ENCODE results near the gene ADAMTS1.

Gene ADAMTS1

DNA sequence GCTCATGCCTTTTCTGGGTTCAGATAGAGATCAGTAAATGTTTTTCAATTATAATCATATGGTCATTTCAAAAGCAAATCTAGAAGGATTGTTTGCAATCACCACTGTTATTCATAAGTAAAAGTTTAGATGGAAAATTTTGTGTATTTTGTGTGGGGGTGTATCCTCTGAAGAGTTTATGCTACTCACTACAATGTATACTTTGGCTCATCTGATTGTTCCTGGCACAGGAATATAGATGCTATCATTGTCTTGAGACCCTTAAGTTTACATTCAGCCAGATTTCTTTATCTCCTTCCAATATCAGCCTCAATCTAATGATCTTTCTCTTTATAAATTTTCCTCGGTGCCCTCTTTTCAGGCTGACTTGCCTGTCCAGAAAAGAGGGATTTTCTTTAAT, 33.0 kb downstream of the ADAMTS1 start:
- no peak for DNase-seq

DNA sequence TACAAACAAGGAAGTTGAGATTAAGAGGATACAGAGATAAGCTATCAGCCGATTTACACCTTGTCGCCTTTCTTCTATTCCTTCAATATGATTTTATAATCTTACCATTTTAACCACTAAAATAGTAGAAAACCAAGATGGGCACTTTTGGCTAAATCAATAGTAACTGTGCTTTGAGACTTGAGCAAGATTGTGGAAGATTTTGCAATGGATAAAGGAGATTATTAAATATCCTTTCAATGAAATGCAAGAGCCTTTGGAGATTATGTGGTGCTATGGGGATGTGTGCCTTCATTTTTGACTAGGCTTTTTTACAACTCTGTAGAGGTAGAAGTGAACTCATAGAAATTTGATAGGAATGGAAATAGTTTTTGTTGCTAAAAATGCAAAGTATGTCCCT, 33.7 kb downstream of the ADAMTS1 start:
- no peak for DNase-seq

DNA sequence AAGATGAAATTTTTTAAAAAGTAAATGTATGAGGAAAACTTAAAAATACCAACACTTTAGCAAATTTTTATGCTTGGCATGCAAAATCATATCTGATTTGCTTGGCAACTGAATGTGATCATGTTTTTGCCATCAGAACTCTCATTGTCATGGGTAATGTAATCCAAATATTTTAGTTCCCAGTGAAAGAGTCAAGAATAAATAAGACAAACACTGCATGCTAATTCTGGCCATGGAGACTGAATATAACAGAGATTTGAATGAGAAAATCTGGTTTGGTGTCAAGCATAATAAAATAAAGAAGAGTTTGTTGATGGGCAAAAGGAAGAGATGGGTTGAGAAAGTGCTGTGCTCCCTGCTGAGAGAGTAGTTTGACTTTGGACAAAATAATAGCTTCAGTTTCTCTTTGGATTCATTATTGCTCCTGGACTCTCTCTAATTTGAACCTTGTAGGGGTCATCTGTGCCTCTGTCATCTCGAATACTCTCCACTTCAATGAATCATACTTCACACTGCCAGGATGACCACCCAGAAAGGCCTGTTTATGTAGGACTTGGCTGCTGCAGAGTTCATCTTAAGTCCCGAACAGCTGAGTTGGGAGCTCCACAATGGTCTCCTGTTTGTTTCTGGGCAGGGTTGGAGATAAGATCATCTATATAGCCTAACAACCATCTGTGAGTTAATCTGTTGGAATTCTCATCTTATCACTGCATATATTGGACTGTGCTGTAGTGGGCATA, 34.4 kb downstream of the ADAMTS1 start:
- peak; percentile 75 for DNase-seq

DNA sequence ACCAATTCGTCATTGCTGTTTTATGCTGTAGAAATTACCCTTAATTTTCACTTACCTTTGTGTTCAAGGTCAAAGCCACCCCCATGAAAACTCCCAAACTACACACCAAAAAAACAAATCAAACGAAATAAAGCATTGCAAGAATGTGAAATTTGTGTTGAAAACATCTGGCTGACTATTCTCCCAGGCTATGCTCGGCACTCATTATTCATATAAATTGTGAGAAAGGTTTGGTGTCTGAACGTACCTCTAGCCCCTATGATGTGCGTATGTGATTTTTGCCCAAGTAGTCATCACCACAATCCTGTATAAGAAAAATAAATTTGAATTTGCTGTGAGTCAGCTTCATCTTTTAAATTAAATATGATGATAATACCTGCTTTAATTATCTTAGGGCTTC, 34.9 kb downstream of the ADAMTS1 start:
- DNase-seq, result no peak

DNA sequence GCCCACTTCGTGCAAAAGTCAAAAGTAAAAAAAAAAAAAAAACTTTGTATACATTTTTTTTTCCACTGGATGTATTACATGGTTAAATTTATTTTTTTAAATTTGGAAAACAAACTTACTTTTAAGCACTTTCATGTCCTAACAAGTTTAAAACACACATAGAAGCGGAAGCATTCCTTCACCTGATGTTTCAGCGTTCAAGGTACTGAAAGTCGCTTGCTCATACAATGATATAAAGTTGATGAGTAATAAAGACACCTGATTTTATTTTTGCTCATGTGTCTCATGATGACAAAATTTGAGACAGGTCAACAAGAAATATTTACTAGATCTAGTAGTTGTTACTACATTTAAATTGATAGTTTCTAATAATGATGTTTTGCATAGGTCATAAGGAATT, 35.5 kb downstream of the ADAMTS1 start:
- DNase-seq, result no peak

DNA sequence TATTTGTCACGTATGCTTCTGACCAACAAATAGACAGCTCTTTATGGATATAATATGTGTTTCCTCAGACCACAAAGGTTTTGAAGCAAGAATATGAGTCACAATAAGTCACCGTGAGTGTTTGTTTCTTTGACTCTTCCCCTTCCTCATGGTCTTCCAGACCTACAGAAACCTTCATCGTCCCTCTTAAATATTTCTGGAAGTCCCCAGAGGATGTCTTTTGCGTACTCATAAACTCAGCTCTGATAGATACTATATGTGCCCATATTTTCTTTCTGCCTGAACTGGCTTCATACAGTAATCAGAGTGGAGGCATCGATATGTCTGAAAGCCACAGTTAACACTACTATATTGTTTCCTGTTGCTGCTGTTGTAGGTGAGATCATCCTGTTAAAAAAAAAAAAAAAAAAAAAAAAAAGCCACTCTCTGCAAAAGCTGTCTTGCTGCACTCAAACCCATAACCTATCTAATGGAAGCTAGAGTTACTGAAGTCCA, 38.4 kb downstream of the ADAMTS1 start:
- DNase-seq, result no peak

DNA sequence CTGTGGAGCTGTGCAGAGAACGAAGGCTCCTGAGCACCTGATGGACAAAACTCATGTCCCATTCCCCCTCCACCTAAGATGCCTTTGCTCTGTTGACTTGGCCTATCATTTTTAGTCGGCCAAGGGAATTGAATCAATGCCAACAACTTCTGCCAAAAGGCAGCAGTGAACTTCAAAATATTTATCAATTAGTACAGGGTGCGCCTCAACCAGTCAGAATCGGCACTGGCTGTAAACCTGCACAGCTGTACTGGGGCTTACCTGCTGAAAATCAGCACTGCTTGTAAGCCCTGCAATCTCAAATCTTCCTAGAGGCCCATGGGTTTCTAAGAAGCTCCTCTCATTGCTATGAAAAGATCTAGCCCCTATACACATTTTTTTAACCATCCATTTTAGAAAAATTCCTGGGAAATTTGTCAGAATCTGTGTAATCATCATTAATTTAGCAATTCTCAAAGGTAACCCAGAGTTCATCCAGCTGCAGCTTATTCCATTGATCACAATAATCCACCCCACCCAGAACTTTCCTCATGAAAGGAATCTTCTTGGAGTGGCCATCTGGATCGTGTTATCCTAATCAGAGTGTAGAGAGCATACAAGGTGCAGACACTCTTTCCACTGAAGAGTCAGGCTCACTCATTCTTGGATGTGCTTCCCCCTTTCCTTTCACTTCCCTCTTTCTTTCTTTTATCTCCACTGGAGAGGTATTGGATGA, 40.2 kb downstream of the ADAMTS1 start:
- DNase-seq, result no peak

DNA sequence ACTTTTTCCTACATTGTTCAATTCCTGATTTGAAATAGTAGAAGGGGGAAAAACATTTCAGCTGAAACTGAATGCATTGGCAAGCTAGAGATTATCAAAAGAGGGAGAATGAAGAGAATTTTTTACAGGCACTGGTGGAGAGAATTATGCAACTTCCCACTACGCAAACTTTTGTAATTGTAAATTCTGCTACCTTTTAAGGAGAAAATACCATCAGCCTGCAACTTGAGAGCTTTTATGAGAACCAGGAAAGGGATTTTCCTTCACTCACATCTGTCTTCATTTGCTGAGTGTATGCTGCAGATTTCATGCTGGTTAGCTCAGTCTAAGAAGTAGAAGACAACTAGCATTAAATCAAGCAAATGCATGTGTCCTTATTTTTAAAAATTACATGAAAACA, 43.7 kb downstream of the ADAMTS1 start:
- no peak for DNase-seq

DNA sequence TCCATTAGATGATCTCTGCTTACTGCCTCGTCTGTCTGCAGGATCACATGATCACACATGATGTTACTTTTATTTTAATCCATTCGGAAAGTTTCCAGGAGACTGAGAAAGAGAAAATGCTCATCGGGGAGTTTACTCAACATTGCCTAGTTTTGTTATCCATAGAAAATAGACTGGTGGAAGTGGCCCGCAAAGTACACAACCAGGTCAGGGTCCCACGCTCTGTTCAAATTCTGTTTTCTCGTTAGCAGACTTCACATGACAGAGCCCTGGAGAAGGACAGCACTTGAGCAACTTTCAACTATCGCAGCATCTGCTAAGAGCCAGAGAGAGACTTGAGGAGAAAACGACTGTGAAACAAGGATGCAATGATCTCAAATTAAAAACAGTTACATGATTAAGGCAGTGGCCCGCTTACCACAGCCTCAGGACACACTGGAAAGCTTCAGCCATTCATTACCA, 44.2 kb downstream of the ADAMTS1 start:
- no peak for DNase-seq

DNA sequence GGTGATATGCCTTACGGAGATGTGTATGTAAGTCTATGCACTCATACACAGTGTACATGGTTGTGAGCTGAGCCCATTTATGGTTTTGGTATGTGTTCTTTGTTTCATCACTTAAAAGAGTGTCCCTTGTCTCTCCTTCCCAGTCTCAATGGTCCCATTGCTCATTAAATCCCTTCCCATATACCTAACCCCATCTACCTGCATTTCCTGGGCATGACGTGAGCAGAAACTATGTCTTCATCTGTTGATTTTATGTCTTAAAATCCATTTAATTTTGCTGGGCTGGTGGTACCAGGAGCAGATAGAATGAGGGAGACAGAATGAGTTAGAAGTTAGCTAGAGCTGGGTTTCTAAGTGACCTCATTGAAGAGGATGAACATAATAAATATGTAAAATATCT, 44.8 kb downstream of the ADAMTS1 start:
- no peak for DNase-seq

DNA sequence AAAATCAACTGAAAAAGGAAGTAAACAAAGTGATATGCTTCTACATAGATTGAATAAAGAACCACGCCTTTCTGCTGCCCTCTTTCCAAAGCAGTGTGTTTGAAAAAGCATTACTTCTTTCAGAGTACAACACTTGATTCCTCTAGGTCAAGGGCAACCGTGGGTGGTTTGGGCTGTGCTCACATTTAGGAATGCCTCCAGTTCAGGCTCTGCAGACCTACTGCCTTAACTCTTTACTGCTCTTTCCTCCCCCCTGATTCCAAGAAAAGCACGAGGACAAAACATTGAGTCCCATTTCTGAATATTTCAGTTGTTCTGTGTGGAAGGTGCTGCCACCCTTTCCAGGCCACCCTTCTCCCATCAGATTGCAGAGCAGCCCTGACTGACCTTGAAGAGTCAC, 45.2 kb downstream of the ADAMTS1 start:
- no peak for DNase-seq

DNA sequence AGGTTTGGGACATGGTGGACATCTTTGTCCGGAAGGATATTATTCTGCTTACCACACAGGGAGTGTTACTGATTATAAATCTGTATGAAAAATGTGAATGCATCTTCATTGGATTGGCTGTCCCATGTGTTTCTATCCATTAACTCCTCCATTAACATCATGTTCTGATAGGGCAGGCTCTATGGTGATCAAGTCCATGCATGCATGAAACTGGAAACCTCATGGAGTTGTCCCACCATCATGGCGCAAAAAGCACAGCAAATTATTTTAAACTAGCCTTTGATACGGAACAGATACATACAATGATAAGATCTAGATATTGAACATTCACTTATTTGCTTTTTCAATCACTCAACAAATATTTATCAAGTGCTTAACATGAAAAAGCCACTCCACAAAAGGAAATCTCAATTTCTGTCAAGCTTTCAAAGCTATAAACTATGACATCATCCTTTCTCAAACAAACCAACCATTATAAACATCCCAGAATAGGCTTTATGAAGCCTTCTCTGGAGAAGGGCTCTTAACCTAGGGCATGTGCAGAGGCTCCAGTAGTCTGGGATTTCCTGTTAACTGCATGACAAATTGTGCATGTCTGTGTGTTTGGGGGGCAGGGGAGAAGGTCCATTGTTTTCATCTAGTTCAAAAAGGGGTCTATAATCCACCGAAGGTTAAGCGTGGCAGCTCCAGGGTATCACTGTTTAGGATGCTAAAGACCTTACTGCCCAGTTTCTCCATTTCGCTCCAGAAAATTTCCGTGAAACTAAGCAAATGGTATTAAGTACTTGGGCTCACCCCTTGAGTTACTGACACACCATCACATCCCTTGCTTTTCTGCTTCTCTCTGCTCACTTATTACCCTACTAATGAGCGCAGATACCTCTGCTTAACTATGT, 46.1 kb downstream of the ADAMTS1 start:
- no peak for DNase-seq

DNA sequence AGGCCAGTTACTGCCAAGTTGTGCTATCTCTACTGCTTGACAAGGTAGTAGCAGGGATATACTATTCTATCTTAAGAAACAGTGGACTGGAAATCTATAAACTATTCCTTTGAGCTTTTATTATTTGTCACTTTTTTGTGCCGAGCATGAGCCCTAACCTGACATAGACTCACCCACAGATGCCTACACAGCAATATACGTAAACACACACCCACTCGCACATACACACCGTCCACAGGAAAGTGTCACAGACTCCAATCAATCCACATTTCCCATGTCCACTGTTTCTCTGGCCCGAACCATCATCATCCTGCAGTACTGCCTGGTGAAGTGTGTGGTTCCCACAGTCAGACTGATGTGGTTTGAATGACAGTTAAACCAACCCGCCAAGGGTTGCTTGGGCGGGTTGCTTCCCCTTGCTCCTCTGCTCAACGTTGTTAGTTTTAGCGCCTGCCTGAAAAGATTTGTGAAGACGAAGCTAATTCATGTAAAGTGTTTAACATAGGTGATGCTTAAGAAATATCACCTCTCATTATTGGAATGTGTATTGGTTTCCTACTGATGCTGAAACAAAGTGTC, 47.2 kb downstream of the ADAMTS1 start:
- no peak for DNase-seq

DNA sequence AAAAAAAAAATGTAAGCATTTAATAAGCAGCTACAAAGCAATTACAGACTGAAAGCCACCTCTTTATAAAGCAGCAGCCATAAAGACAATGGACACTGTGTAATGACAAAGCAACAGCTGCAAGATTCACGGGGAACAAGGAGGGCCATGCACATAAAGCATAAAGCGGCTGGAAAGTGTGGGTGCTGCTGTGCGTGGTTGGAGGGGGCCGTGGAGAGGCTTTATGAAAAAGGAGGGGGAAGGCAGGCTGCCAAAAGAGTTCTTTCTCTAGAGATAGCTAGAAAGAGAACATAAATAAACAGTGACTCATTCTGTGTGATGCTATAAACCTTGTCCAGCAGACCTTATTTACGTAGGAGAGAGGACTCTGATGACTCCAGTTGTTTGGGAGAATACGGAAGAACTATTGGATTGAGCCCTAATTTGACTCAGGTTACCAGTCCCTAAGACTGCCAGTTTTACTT, 49.3 kb downstream of the ADAMTS1 start:
- DNase-seq, result no peak

DNA sequence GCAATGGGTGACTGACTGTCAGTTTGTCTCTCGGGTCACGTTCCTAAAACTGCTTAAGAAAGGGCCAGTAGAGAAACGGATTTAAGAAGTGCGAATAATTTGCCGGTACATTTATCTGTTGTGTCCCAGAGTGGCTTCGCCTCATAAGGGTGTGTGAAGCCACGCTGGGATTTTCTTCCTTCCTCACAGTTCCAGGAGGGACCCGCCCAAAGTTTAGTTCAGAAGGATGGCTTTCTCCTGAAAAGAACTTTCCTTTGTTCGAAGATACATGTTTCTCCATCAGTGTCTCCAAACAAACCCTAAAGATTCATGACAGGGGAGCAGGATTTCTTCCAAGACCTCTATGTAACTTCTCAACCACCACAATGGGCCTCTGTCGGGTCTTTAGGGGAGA, 49.8 kb downstream of the ADAMTS1 start:
- DNase-seq, result no peak

DNA sequence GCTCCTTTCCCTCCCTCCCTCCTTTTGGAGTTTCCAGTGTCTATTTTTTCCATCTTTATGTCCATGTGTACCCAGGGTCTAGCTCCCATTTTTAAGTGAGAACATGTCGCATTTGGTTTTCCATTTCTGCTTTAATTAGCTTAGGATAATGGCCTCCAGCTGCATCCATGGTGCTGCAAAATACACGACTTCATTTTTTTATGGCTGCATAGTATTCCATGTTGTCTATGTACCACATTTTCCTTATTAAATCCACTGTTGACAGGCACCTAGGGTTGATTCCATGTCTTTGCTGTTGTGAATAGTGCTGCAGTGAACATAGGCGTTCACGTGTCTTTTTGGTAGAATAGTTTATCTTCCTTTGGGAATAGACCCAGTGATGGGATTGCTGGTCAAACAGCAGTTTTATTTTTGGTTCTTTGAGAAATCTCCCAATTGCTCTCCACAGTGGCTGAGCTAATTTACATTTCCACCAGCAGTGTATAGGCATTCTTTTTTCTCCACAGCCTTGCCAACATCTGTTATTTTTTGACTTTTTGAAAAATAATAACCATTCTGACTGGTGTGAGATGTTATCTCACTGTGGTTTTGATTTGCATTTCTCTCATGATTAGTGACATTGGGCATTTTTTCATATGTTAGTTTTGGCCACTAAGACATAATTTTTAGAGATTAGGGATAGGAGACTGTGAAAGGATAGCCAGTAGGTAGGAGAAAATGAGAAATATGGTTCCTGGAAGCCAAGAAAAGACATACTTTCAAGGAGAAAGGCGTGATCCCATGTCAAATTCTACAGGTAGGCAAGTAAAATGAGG, 50.4 kb downstream of the ADAMTS1 start:
- no peak for DNase-seq

DNA sequence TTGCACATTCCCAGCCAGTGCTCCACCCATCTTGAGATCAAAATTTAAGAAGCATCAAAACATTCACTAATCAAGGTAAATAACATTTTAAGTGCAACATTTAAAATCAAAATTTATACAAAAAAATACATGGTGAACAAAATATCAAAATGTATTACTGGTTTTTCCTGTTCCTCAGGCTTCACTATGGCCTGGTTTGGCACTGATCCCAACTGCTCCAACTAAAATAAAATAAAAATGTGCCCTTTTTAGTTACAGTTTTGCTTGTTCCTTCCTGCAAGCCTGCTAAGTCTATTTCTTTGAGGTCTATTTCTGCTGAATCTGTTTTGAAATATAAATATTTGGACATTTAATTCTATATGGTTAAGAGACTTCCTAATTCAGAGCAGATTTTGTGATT, 54.9 kb downstream of the ADAMTS1 start:
- DNase-seq, result no peak

DNA sequence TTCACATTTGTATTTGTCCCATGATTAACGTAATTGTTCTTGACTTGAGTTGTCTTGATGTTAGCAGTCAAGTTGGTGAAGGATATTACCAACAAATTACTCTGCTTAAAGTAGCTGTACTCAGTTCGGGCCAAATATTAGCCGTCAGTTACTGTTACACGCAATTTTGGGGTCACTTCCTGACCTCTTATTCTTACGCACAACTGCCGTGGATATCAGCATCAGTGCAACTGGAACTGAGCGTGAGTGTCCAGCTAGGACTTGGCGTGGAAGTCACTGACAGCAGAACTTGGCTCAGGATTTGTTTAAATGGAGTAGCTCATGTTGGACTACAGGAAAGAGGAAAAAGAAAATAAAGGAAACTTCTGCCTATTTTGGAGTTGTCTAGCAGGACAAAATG, 56.4 kb downstream of the ADAMTS1 start:
- DNase-seq, result no peak

Measured in islet precursor cell (in vitro differentiated cells).